ENCODE results near the gene PGP.

Gene PGP

GRCh38 chr16:2176047-2176446 is 38.6 kb downstream of the PGP start:
- intact Hi-C loops (cut with DNase I): no loop called here

GRCh38 chr16:2175454-2175853 is 39.2 kb downstream of the PGP start:
- intact Hi-C loops (cut with DNase I): no loop called here
- DNase-seq: no peak

More at GRCh38 chr16:2176047-2176446, 38.6 kb downstream of the PGP start:
- DNase-seq: no peak

GRCh38 chr16:2174396-2175131 is 40.1 kb downstream of the PGP start:
- peak in 41 of 42 donors; percentile 29 to 92 (median 71) for DNase-seq
- intact Hi-C loops (cut with DNase I): no loop called here

- intact Hi-C loops (cut with DNase I): no loop called here
- no peak for DNase-seq
These were observed 40.7 kb downstream of the PGP start for GRCh38 chr16:2173916-2174315.

GRCh38 chr16:2173366-2173765 is 41.3 kb downstream of the PGP start:
- no peak for DNase-seq
- intact Hi-C loops (cut with DNase I): no loop called here

- intact Hi-C loops (cut with DNase I): no loop called here
- no peak for DNase-seq
These were observed 41.8 kb downstream of the PGP start for GRCh38 chr16:2172688-2173335.

- intact Hi-C loops (cut with DNase I): no loop called here
- DNase-seq: no peak
These were observed 43.0 kb downstream of the PGP start for GRCh38 chr16:2171601-2172178.

- intact Hi-C loops (cut with DNase I): no loop called here
- DNase-seq: no peak
These were observed 43.8 kb downstream of the PGP start for GRCh38 chr16:2170587-2171435.

- no peak for DNase-seq
- intact Hi-C loops (cut with DNase I): no loop called here
These were observed 44.6 kb downstream of the PGP start for GRCh38 chr16:2170080-2170479.

- intact Hi-C loops (cut with DNase I): no loop called here
- no peak for DNase-seq
These were observed 47.5 kb downstream of the PGP start for GRCh38 chr16:2167068-2167638.

- intact Hi-C loops (cut with DNase I): no loop called here
- DNase-seq: no peak
These were observed 48.2 kb downstream of the PGP start for GRCh38 chr16:2166263-2167067.

GRCh38 chr16:2165861-2166260 is 48.8 kb downstream of the PGP start:
- DNase-seq: no peak
- intact Hi-C loops (cut with DNase I): no loop called here

GRCh38 chr16:2163211-2163881 is 51.3 kb downstream of the PGP start:
- DNase-seq: peak in 29 of 42 donors; percentile 38 to 84 (median 61)
- intact Hi-C loops (cut with DNase I): no loop called here

GRCh38 chr16:2162676-2163118 is 51.9 kb downstream of the PGP start:
- no peak for DNase-seq
- intact Hi-C loops (cut with DNase I): no loop called here

GRCh38 chr16:2161911-2162310 is 52.7 kb downstream of the PGP start:
- intact Hi-C loops (cut with DNase I): no loop called here
- DNase-seq: no peak

Data from head of caudate nucleus (tissue), 42 donors.